Right cardiac atrium (tissue), 5 donors: ENCODE data around the gene PPP4R1. TPM values are rescaled to one million over a fixed set of nuclear protein-coding genes. Genes with fewer than 3 reads are reported as not detected.
"Not testable (repeated sequence)": the region's sequence is repeated elsewhere in the genome, so short reads cannot be mapped to it uniquely, and the experiment has no call there.

Source experiments
- ATAC-seq, 2 donors: fragments of 200-7000 bp; cut with Tn5 transposase; one replicate each; pipeline versions ENCODE4 v1.8.0 to v1.9.1; 2020; ENCODE audit warnings: moderate library complexity in 2 of 2, mild to moderate bottlenecking in 1 of 2
- DNase-seq, 3 donors: peaks; one replicate each; pipeline ENCODE4 v3.0.0-alpha.2; 2020
- H3K27ac ChIP-seq: one replicate; pipeline ENCODE4 v1.5.1; 2013; ENCODE audit warnings: mild to moderate bottlenecking, low read length, control low read depth, moderate library complexity
- H3K27me3 ChIP-seq: one replicate; pipeline ENCODE4 v1.6.1; 2013; ENCODE audit not compliant: control insufficient read depth, insufficient read depth
- H3K4me1 ChIP-seq: one replicate; pipeline ENCODE4 v1.6.1; 2013; ENCODE audit warnings: low read length; ENCODE audit not compliant: control insufficient read depth, insufficient read depth
- H3K4me3 ChIP-seq: one replicate; pipeline ENCODE4 v1.5.1; 2013; ENCODE audit warnings: low read length, control low read depth
- H3K9me3 ChIP-seq: one replicate; pipeline ENCODE4 v1.6.1; 2013; ENCODE audit warnings: low read length; ENCODE audit not compliant: control insufficient read depth
- WGBS: extraction: QIAGEN DNeasy Blood & Tissue Kit; methylation state at CpG from one replicate; pipeline ENCODE4 v1.1.7; 2013; 5-methylcytosine and 5-hydroxymethylcytosine counted together
- intact Hi-C, 4 donors: fragments of 100-400 bp; cut with DNase I; formaldehyde crosslinking; loops; one replicate each; pipeline versions ENCODE4 v1.11.0 to v1.14.0; 2022 to 2023
- polyA plus RNA-seq: library from polyadenylated mRNA; stranded (reverse); fragments of 200-250 nt; gene quantifications from one replicate; pipeline ENCODE4 v1.2.3, GENCODE V29; 2013
- total RNA-seq, 4 donors: library from RNA; stranded (reverse); fragmentation: NEBNext Ultra II Directional; extraction: Animal tissue kit (Norgen Biotek cat#: 25700); gene quantifications; one replicate each; pipeline ENCODE4 v1.2.1, GENCODE V29; 2021
- donor health status: healthy with polysubstance abuse.
- donor health status: DM: no; HTN: yes; CAD: no.
- donor health status: DM: no; HTN: no; CAD: no.
- donor health status: DM: no; HTN: yes; CAD: no; lungs with severe emphysema.
- donor health status: DM: yes; HTN: yes; CAD: no.

Gene PPP4R1
- total and polyA plus RNA-seq, 5 donors, result 18.8 to 95.8 (median 63.1) TPM

GRCh38 chr18:9648431-9649163, 34.2 kb upstream of the PPP4R1 start:
- no peak overlapping the region for H3K27ac ChIP-seq
- H3K9me3 ChIP-seq, result no peaks in the 10 kb centered on the region
- no peaks in the 10 kb centered on the region for H3K4me1 ChIP-seq
- 89% methylated on average over 7 of the region's 7 CpGs for WGBS
- ATAC-seq (no peak), DNase-seq (no peak)
- H3K4me3 ChIP-seq, result no peak overlapping the region
- intact Hi-C loops, result no loop called here
- no peaks in the 10 kb centered on the region for H3K27me3 ChIP-seq

- DNase-seq (no peak), ATAC-seq (no peak)
- no peak overlapping the region for H3K4me3 ChIP-seq
- H3K4me1 ChIP-seq, result no peaks in the 10 kb centered on the region
- H3K27me3 ChIP-seq, result no peaks in the 10 kb centered on the region
- no peaks in the 10 kb centered on the region for H3K9me3 ChIP-seq
- WGBS, result 84% methylated on average over 8 of the region's 8 CpGs
- H3K27ac ChIP-seq, result no peak overlapping the region
- intact Hi-C loops, result no loop called here
These were observed 33.4 kb upstream of the PPP4R1 start for GRCh38 chr18:9647496-9648323.

- no peak for DNase-seq
These were observed 29.2 kb upstream of the PPP4R1 start for GRCh38 chr18:9643549-9643948.

DNA sequence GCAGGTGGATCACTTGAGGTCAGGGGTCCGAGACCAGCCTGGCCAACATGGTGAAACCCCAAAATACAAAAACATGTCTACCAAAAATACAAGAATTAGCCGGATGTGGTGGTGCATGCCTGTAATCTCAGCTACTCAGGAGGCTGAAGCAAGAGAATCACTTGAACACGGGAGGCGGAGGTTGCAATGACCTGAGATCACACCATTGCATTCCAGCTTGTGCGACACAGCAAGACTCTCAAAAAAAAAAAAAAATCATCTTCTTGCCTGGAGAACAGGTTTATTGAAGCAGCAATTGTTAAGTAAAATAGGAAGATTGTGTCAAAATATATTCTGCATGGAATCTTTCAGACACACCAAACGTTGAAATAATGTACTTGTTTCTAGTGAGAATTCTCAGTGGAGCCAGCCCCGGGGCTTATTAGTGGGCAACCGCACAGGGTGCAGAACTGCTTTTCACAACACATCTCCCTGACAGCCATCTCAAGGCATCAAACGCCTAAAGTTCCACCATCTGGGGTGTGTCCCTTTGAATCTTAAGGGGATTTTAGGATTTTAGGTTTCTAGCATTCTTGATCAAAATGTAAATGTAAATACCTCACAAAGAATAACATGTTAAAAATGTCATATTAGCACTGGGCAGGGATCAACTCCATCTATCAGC, 28.6 kb upstream of the PPP4R1 start:
- peak overlapping the region; percentile 30 for H3K27ac ChIP-seq
- H3K9me3 ChIP-seq, result no peaks in the 10 kb centered on the region
- no peak overlapping the region for H3K4me3 ChIP-seq
- intact Hi-C loops, result no loop called here
- no peaks in the 10 kb centered on the region for H3K4me1 ChIP-seq
- H3K27me3 ChIP-seq, result no peaks in the 10 kb centered on the region
- DNase-seq, result no peak
- no peak for ATAC-seq
- WGBS, result 73% methylated on average over 9 of the region's 9 CpGs

More at GRCh38 chr18:9643549-9643948, 29.2 kb upstream of the PPP4R1 start:
- WGBS, result 6% methylated on average over 3 of the region's 3 CpGs
- Histone ChIP-seq H3K9me3 (no peaks in the 10 kb centered on the region), H3K4me1 (no peaks in the 10 kb centered on the region), H3K27me3 (no peaks in the 10 kb centered on the region), H3K27ac (no peak overlapping the region), H3K4me3 (no peak overlapping the region)
- intact Hi-C loops, result no loop called here
- peak; percentile 89 to 93 for ATAC-seq

DNA sequence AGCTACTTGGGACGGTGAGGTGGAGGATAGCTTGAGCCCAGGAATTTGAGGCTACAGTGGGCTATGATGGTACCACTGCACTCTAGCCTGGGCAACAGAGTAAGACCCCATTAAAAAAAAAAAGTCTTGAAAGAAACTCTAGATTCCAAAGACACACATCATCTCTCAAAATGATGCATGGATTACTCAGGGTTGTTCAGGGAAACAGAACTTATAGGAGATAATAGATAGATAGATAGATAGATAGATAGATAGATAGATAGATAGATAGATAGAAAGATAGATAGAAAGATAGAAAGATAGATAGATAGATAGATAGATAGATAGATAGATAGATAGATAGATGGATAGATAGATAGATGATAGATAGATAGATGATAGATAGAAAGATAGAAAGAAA, 26.7 kb upstream of the PPP4R1 start:
- intact Hi-C loops, H3K4me3 ChIP-seq, H3K27ac ChIP-seq, H3K4me1 ChIP-seq, DNase-seq, ATAC-seq, H3K27me3 ChIP-seq, H3K9me3 ChIP-seq: not testable (repeated sequence)
- WGBS, result 90% methylated on average over 1 of the region's 1 CpG

- Histone ChIP-seq H3K4me1 (no peaks in the 10 kb centered on the region), H3K27ac (no peak overlapping the region), H3K27me3 (no peaks in the 10 kb centered on the region), H3K4me3 (no peak overlapping the region), H3K9me3 (no peaks in the 10 kb centered on the region)
- no peak for DNase-seq
- no peak for ATAC-seq
- 86% methylated on average over 4 of the region's 4 CpGs for WGBS
- intact Hi-C loops, result no loop called here
These were observed 24.5 kb upstream of the PPP4R1 start for GRCh38 chr18:9638886-9639285.

- no peak for ATAC-seq
- Histone ChIP-seq H3K27ac (no peak overlapping the region), H3K27me3 (no peaks in the 10 kb centered on the region), H3K4me3 (no peak overlapping the region), H3K4me1 (no peaks in the 10 kb centered on the region), H3K9me3 (no peaks in the 10 kb centered on the region)
- no peak for DNase-seq
- intact Hi-C loops, result no loop called here
- 85% methylated on average over 11 of the region's 11 CpGs for WGBS
These were observed 22.8 kb upstream of the PPP4R1 start for GRCh38 chr18:9637036-9637767.

DNA sequence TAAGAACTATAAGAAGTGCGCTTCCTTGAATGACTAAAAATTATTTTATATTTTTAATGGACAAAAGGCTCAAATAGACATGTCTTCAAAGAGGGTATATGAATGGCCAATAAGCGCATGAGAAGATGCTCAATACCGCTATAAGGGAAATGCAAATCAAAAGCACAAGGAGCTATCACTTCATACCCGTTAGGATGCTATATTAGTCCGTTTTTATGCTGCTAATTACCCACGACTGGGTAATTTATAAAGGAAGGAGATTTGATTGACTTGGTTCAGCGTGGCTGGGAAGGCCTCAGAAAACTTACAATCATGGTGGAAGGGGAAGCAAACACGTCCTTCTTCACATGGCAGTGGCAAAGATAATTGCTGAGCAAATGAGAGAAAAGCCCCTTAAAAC, 20.5 kb upstream of the PPP4R1 start:
- DNase-seq (no peak), ATAC-seq (no peak)
- no peak overlapping the region for H3K4me3 ChIP-seq
- H3K4me1 ChIP-seq, result no peaks in the 10 kb centered on the region
- 94% methylated on average over 8 of the region's 8 CpGs for WGBS
- no peaks in the 10 kb centered on the region for H3K27me3 ChIP-seq
- no peak overlapping the region for H3K27ac ChIP-seq
- intact Hi-C loops, result no loop called here
- H3K9me3 ChIP-seq, result no peaks in the 10 kb centered on the region

DNA sequence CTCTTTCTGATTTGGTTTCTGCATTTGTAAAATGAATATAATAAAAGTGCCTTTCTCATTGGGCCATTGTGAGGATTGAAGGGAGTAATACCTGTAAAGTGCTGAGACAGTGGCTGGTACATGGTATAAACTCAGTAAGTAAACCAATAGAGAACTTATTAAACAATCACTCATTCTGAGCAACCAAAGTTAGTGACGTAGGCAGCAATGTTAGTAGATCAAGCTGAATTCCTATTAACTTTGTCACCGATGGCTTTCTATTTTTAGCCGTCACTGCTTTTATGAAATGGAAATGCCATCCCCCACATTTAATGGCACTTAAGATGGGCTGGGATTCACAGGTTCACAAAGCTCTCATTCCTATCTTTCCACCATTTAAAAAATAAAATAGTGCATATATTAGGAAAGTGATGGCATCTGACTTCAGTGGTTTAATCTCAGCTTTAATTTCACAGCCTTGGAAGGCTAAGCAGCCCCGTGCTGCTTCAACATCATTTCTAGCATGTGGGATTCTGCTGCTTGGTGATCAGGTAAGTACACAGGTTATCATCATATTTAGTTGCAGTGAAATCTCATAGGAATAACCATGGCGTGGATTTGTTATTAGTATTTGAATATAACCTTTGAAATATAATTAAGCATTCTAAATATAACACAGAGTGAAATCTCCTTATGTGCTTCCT, 17.6 kb upstream of the PPP4R1 start:
- Histone ChIP-seq H3K27ac (no peak overlapping the region), H3K27me3 (no peaks in the 10 kb centered on the region), H3K4me1 (no peaks in the 10 kb centered on the region), H3K9me3 (no peaks in the 10 kb centered on the region), H3K4me3 (no peak overlapping the region)
- 47% methylated on average over 5 of the region's 5 CpGs for WGBS
- intact Hi-C loops, result no loop called here
- DNase-seq (no peak), ATAC-seq (no peak)

DNA sequence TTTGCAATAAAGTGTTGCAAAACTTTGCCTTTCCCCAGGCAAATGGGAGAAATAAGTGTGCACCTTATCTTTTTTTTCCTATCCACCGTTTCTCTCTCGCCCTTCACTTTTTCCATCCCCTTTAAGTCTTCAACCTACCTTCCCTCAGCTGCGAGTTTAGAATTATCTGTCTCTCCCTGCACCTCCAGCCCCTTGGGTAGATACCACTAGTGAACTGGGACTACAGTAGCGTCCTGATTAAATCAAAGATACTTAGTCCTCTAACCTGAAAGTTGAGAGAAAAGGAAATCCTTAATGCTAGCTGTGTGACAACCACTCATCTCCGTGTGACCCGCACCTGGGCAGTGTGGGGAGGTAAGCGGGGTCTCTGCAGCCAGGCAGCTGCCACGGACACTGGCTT, 16.1 kb upstream of the PPP4R1 start:
- 73% methylated on average over 8 of the region's 8 CpGs for WGBS
- intact Hi-C loops, result no loop called here
- Histone ChIP-seq H3K4me1 (no peaks in the 10 kb centered on the region), H3K27ac (no peak overlapping the region), H3K9me3 (no peaks in the 10 kb centered on the region), H3K27me3 (no peaks in the 10 kb centered on the region), H3K4me3 (no peak overlapping the region)
- ATAC-seq (no peak), DNase-seq (no peak)
